OCI-LY7 (cell line): ENCODE data around the gene KCNIP1. TPM values are rescaled to one million over a fixed set of nuclear protein-coding genes. Genes with fewer than 3 reads are reported as not detected.

ENCODE experiments used
- BruUV-seq: library from RNA; stranded (reverse); fragments of 400-500 nt; replicated peaks from 2 replicates; lab custom pipeline; 2021; lab: Mats Ljungman, UMichigan
- CTCF ChIA-PET: fragments of 300-600 bp; sonication (Branson Sonifier 250); formaldehyde crosslinking; loops from one replicate; lab custom pipeline; 2022; ENCODE audit warnings: antibody characterized with exemption; ENCODE audit not compliant: unreplicated experiment; lab: Charles Lee
- POLR2A ChIA-PET: fragments of 300-600 bp; sonication (Branson Sonifier 250); formaldehyde crosslinking; loops from one replicate; lab custom pipeline; 2022; ENCODE audit warnings: antibody characterized with exemption; lab: Charles Lee
- DNase-seq: peaks from one replicate; pipeline ENCODE4 v3.0.0-alpha.2; 2015; ENCODE audit warnings: low spot score
- H2AFZ ChIP-seq: fragments of 200-600 bp; sonication (generic), shearing (Covaris generic); 2 replicates; pipeline ENCODE4 v1.6.1; 2014; ENCODE audit warnings: mild to moderate bottlenecking, antibody characterized with exemption, low read length, moderate library complexity
- H3K27ac ChIP-seq: fragments of 200-600 bp; sonication (generic); 2 replicates; pipeline ENCODE4 v1.5.1; 2014; ENCODE audit warnings: mixed run types, low read depth, mild to moderate bottlenecking, moderate library complexity, low read length, inconsistent platforms; ENCODE audit not compliant: poor library complexity, severe bottlenecking
- H3K36me3 ChIP-seq: fragments of 200-600 bp; sonication (generic); 2 replicates; pipeline ENCODE4 v1.6.1; 2014; ENCODE audit warnings: mild to moderate bottlenecking, antibody characterized with exemption, low read length, moderate library complexity, mixed read lengths; ENCODE audit not compliant: insufficient read depth
- H3K4me1 ChIP-seq: fragments of 200-600 bp; sonication (generic); 2 replicates; pipeline ENCODE4 v1.5.1; 2014; ENCODE audit warnings: mild to moderate bottlenecking, low read length; ENCODE audit not compliant: insufficient read depth, poor library complexity, severe bottlenecking
- H3K4me2 ChIP-seq: fragments of 200-600 bp; sonication (generic); 2 replicates; pipeline ENCODE4 v1.6.1; 2014; ENCODE audit warnings: mild to moderate bottlenecking, low read length
- H3K4me3 ChIP-seq: fragments of 200-600 bp; sonication (generic); 2 replicates; pipeline ENCODE4 v1.5.1; 2014; ENCODE audit warnings: mild to moderate bottlenecking, low read depth, low read length; ENCODE audit not compliant: poor library complexity, severe bottlenecking
- H3K79me2 ChIP-seq: fragments of 200-600 bp; sonication (generic); 2 replicates; pipeline ENCODE4 v1.6.1; 2016; ENCODE audit warnings: low read depth, mild to moderate bottlenecking, low read length, moderate library complexity, mixed read lengths; ENCODE audit not compliant: insufficient read depth
- H3K9me2 ChIP-seq: fragments of 200-600 bp; sonication (generic); 2 replicates; pipeline ENCODE4 v1.6.1; 2016; ENCODE audit warnings: mild to moderate bottlenecking, low read length, mixed read lengths; ENCODE audit not compliant: insufficient read depth
- H3K9me3 ChIP-seq: fragments of 200-600 bp; sonication (generic); 2 replicates; pipeline ENCODE4 v1.6.1; 2014; ENCODE audit warnings: mild to moderate bottlenecking, mixed run types, low read length, mixed read lengths
- H4K20me1 ChIP-seq: fragments of 200-600 bp; sonication (generic); 2 replicates; pipeline ENCODE4 v1.6.1; 2014; ENCODE audit warnings: mild to moderate bottlenecking, antibody characterized with exemption, low read length, moderate library complexity, mixed read lengths; ENCODE audit not compliant: insufficient read depth
- CTCF ChIP-seq: fragments of 200-600 bp; sonication (generic); conservative IDR thresholded peaks from 2 replicates; pipeline ENCODE4 v1.5.1; 2014; ENCODE audit warnings: mild to moderate bottlenecking, antibody characterized with exemption, low read length, moderate library complexity, mixed read lengths
- EZH2phosphoT487 ChIP-seq: fragments of 200-600 bp; sonication (generic); IDR thresholded peaks from 2 replicates; pipeline ENCODE4 v1.6.1; 2018; ENCODE audit warnings: low read depth, borderline replicate concordance, mild to moderate bottlenecking, mixed run types, antibody characterized with exemption, low read length, moderate library complexity, mixed read lengths
- intact Hi-C: fragments of 100-400 bp; cut with micrococcal nuclease; formaldehyde crosslinking; loops from one replicate; pipeline ENCODE4 v1.10.0; 2022; ENCODE audit not compliant: unreplicated experiment
- total RNA-seq, 2 experiments: library from RNA; depleted of rRNA in 1 of 2; stranded (reverse); fragments of >200 nt in 1 of 2; shearing (Covaris generic) in 1 of 2; gene quantifications; 2 replicates each; pipeline ENCODE4 v1.2.3, GENCODE V29; 2014 to 2022

The KCNIP1 gene
- total RNA-seq, 2 experiments from 2014 or later, result not detected

- no peaks in the 10 kb centered on the region for H3K79me2 ChIP-seq
- no peak overlapping the region for H2AFZ ChIP-seq
- DNase-seq, result no peak
- H3K27ac ChIP-seq, result no peak overlapping the region
- POLR2A ChIA-PET, result no interaction called here
- H3K4me1 ChIP-seq, result no peaks in the 10 kb centered on the region
- H3K4me2 ChIP-seq, result no peak overlapping the region
- BruUV-seq, result no TSS peak
- intact Hi-C loops, result no loop called here
- H4K20me1 ChIP-seq, result no peaks in the 10 kb centered on the region
- CTCF ChIA-PET, result no interaction called here
- TF ChIP-seq CTCF (no peak), EZH2phosphoT487 (no peak)
- no peak overlapping the region for H3K4me3 ChIP-seq
- H3K9me2 ChIP-seq, result no peaks in the 10 kb centered on the region
- no peaks in the 10 kb centered on the region for H3K9me3 ChIP-seq
- H3K36me3 ChIP-seq, result no peaks in the 10 kb centered on the region
These were observed 7.9 kb downstream of the KCNIP1 start for GRCh38 chr5:170511551-170512258.

- no peak for DNase-seq
- H3K27ac ChIP-seq, result no peak overlapping the region
- no peaks in the 10 kb centered on the region for H4K20me1 ChIP-seq
- H3K9me3 ChIP-seq, result no peaks in the 10 kb centered on the region
- TF ChIP-seq CTCF (no peak), EZH2phosphoT487 (no peak)
- no peaks in the 10 kb centered on the region for H3K4me1 ChIP-seq
- no TSS peak for BruUV-seq
- no peaks in the 10 kb centered on the region for H3K36me3 ChIP-seq
- no peak overlapping the region for H3K4me2 ChIP-seq
- no peak overlapping the region for H2AFZ ChIP-seq
- no peaks in the 10 kb centered on the region for H3K9me2 ChIP-seq
- intact Hi-C loops, result no loop called here
- ChIA-PET POLR2A (no interaction called here), CTCF (no interaction called here)
- H3K79me2 ChIP-seq, result no peaks in the 10 kb centered on the region
- H3K4me3 ChIP-seq, result no peak overlapping the region
These were observed 10.2 kb downstream of the KCNIP1 start for GRCh38 chr5:170513856-170514525.

GRCh38 chr5:170517411-170517810 is 13.6 kb downstream of the KCNIP1 start:
- intact Hi-C loops, result no loop called here
- no peaks in the 10 kb centered on the region for H3K79me2 ChIP-seq
- POLR2A ChIA-PET, result no interaction called here

More at GRCh38 chr5:170517411-170517810, 13.6 kb downstream of the KCNIP1 start:
- Histone ChIP-seq H2AFZ (no peak overlapping the region), H3K4me1 (no peaks in the 10 kb centered on the region), H4K20me1 (no peaks in the 10 kb centered on the region), H3K36me3 (no peaks in the 10 kb centered on the region), H3K4me2 (no peak overlapping the region), H3K9me2 (no peaks in the 10 kb centered on the region), H3K27ac (no peak overlapping the region), H3K9me3 (no peaks in the 10 kb centered on the region), H3K4me3 (no peak overlapping the region)
- no peak for DNase-seq
- no TSS peak for BruUV-seq
- CTCF ChIA-PET, result no interaction called here
- TF ChIP-seq EZH2phosphoT487, result no peak
- TF ChIP-seq CTCF, result no peak
